OCI-LY3 (cell line): ENCODE results near the gene CRYBA2.

ENCODE experiments used
- EZH2phosphoT487 ChIP-seq: fragments of 200-600 bp; shearing (Covaris generic); IDR thresholded peaks from 2 replicates; pipeline ENCODE4 v1.6.1; 2018; ENCODE audit warnings: antibody characterized with exemption, mixed run types, low read depth
- TF ChIP-seq, protein P1 (sequence below): fragments of 200-600, 300-600 bp; sonication (generic); IDR thresholded peaks from 2 replicates; pipeline ENCODE4 v1.5.1; 2014; ENCODE audit warnings: antibody characterized with exemption, low read length, low read depth

GRCh38 chr2:218998414-218999002 lies 5.3 kb upstream of the CRYBA2 start:
- TF ChIP-seq, protein P1, sequence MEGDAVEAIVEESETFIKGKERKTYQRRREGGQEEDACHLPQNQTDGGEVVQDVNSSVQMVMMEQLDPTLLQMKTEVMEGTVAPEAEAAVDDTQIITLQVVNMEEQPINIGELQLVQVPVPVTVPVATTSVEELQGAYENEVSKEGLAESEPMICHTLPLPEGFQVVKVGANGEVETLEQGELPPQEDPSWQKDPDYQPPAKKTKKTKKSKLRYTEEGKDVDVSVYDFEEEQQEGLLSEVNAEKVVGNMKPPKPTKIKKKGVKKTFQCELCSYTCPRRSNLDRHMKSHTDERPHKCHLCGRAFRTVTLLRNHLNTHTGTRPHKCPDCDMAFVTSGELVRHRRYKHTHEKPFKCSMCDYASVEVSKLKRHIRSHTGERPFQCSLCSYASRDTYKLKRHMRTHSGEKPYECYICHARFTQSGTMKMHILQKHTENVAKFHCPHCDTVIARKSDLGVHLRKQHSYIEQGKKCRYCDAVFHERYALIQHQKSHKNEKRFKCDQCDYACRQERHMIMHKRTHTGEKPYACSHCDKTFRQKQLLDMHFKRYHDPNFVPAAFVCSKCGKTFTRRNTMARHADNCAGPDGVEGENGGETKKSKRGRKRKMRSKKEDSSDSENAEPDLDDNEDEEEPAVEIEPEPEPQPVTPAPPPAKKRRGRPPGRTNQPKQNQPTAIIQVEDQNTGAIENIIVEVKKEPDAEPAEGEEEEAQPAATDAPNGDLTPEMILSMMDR, result no peak
- TF ChIP-seq EZH2phosphoT487, result no peak
